ENCODE measurements around the gene CLEC9A. TPM values are rescaled to one million over a fixed set of nuclear protein-coding genes. Genes with fewer than 3 reads are reported as not detected.

CLEC9A gene
- total RNA-seq, 4 donors from 2014 or later = 0.48 TPM; not detected in 3

- Histone ChIP-seq H3K4me1 (peaks cover 0 to 12% (median 3%) of the 10 kb centered on the region in 4 donors), H3K36me3 (no peaks in the 10 kb centered on the region), H3K27me3 (no peaks in the 10 kb centered on the region), H3K27ac (peak overlapping the region; percentile 24 to 55 (median 33)), H3K4me3 (no peak overlapping the region), H3K9me3 (no peaks in the 10 kb centered on the region)
- intact Hi-C loops (cut with DNase I; ENCODE audit: low total_unique reads) = no loop called here
- DNase-seq = no peak
- TF ChIP-seq EP300 (IDR thresholded peaks at IDR 0.05; ENCODE audit: low read depth) (no peak), CTCF (IDR thresholded peaks at IDR 0.05) (no peak), POLR2AphosphoS5 (IDR thresholded peaks at IDR 0.05) (no peak), POLR2A (IDR thresholded peaks at IDR 0.05) (no peak)
- in situ Hi-C loops (cut with MboI; ENCODE audit: low pct_ligation_motif_present in 1 of 4, low pct_unique_long_range_greater_than_20kb in 1 of 4, low sequenced_read_pairs in 3 of 4) = no loop called here
- WGBS, 2 donors (ENCODE audit: low coverage in 1 of 2) = 0 to 29% methylated on average over 1 to 5 of the region's 5 CpGs
Measured at GRCh38 chr12:10101042-10101579, 70.6 kb downstream of the CLEC9A start.

GRCh38 chr12:10101648-10102220, 71.3 kb downstream of the CLEC9A start:
- no peaks in the 10 kb centered on the region for H3K36me3 ChIP-seq
- peaks cover 0 to 12% (median 3%) of the 10 kb centered on the region in 4 donors for H3K4me1 ChIP-seq
- H3K27me3 ChIP-seq = no peaks in the 10 kb centered on the region
- peak overlapping the region in 2 of 4 donors; percentile 41 to 55 for H3K27ac ChIP-seq
- no peak for TF ChIP-seq EP300 (IDR thresholded peaks at IDR 0.05; ENCODE audit: low read depth)
- TF ChIP-seq POLR2A (IDR thresholded peaks at IDR 0.05) = no peak
- no peak for TF ChIP-seq POLR2AphosphoS5 (IDR thresholded peaks at IDR 0.05)
- in situ Hi-C loops (cut with MboI; ENCODE audit: low pct_ligation_motif_present in 1 of 4, low pct_unique_long_range_greater_than_20kb in 1 of 4, low sequenced_read_pairs in 3 of 4) (no loop called here), intact Hi-C loops (cut with DNase I; ENCODE audit: low total_unique reads) (no loop called here)
- no peaks in the 10 kb centered on the region for H3K9me3 ChIP-seq
- H3K4me3 ChIP-seq = no peak overlapping the region
- WGBS, 2 donors (ENCODE audit: low coverage in 1 of 2) = 60 to 84% methylated on average over 1 of the region's 1 CpG
- no peak for DNase-seq

GRCh38 chr12:10102322-10102721, 71.8 kb downstream of the CLEC9A start:
- intact Hi-C loops (cut with DNase I; ENCODE audit: low total_unique reads) (no loop called here), in situ Hi-C loops (cut with MboI; ENCODE audit: low pct_ligation_motif_present in 1 of 4, low pct_unique_long_range_greater_than_20kb in 1 of 4, low sequenced_read_pairs in 3 of 4) (no loop called here)
- Histone ChIP-seq H3K27ac (no peak overlapping the region), H3K27me3 (no peaks in the 10 kb centered on the region), H3K4me3 (no peak overlapping the region), H3K4me1 (peaks cover 0 to 12% (median 3%) of the 10 kb centered on the region in 4 donors), H3K36me3 (no peaks in the 10 kb centered on the region), H3K9me3 (no peaks in the 10 kb centered on the region)
- no peak for DNase-seq
- TF ChIP-seq EP300 (IDR thresholded peaks at IDR 0.05; ENCODE audit: low read depth) = no peak
- no peak for TF ChIP-seq POLR2AphosphoS5 (IDR thresholded peaks at IDR 0.05)
- no peak for TF ChIP-seq CTCF (IDR thresholded peaks at IDR 0.05)
- TF ChIP-seq POLR2A (IDR thresholded peaks at IDR 0.05) = no peak
- 87% methylated on average over 2 of the region's 2 CpGs; no CpG with 5 or more reads in 1 of the 2 donors for WGBS, 2 donors (ENCODE audit: low coverage in 1 of 2)

GRCh38 chr12:10110256-10110844, 79.9 kb downstream of the CLEC9A start:
- H3K27ac ChIP-seq = no peak overlapping the region

GRCh38 chr12:10111451-10111850, 81.0 kb downstream of the CLEC9A start:
- Histone ChIP-seq H3K27me3 (no peaks in the 10 kb centered on the region), H3K4me3 (no peak overlapping the region), H3K9me3 (no peaks in the 10 kb centered on the region), H3K36me3 (no peaks in the 10 kb centered on the region), H3K27ac (no peak overlapping the region), H3K4me1 (no peaks in the 10 kb centered on the region)
- whole genome bisulfite sequencing, 2 donors (ENCODE audit: low coverage in 1 of 2) = 92% methylated on average over 37 of the region's 38 CpGs; no CpG with 5 or more reads in 1 of the 2 donors
- in situ Hi-C loops (cut with MboI; ENCODE audit: low pct_ligation_motif_present in 1 of 4, low pct_unique_long_range_greater_than_20kb in 1 of 4, low sequenced_read_pairs in 3 of 4) = no loop called here
- intact Hi-C loops (cut with DNase I; ENCODE audit: low total_unique reads) = no loop called here
- DNase-seq = no peak
- TF ChIP-seq POLR2A (IDR thresholded peaks at IDR 0.05) = no peak
- TF ChIP-seq POLR2AphosphoS5 (IDR thresholded peaks at IDR 0.05) = no peak
- TF ChIP-seq CTCF (IDR thresholded peaks at IDR 0.05) = no peak
- TF ChIP-seq EP300 (IDR thresholded peaks at IDR 0.05; ENCODE audit: low read depth) = no peak

More at GRCh38 chr12:10110256-10110844, 79.9 kb downstream of the CLEC9A start:
- intact Hi-C loops (cut with DNase I; ENCODE audit: low total_unique reads) (no loop called here), in situ Hi-C loops (cut with MboI; ENCODE audit: low pct_ligation_motif_present in 1 of 4, low pct_unique_long_range_greater_than_20kb in 1 of 4, low sequenced_read_pairs in 3 of 4) (no loop called here)
- H3K36me3 ChIP-seq = no peaks in the 10 kb centered on the region
- H3K9me3 ChIP-seq = no peaks in the 10 kb centered on the region
- DNase-seq = no peak
- H3K4me1 ChIP-seq = no peaks in the 10 kb centered on the region
- TF ChIP-seq POLR2A (IDR thresholded peaks at IDR 0.05) = no peak
- no peak overlapping the region for H3K4me3 ChIP-seq
- H3K27me3 ChIP-seq = no peaks in the 10 kb centered on the region
- WGBS, 2 donors (ENCODE audit: low coverage in 1 of 2) = 76 to 84% methylated on average over 2 of the region's 2 CpGs

Data from transverse colon (tissue), 4 donors.